ENCODE data around the gene HNMT.

GRCh38 chr2:137981112-137981656, 16.9 kb downstream of the HNMT start:
- TF ChIP-seq CTCF (IDR thresholded peaks at IDR 0.05; ENCODE audit: poor library complexity, severe bottlenecking) (no peak), RAD21 (conservative IDR thresholded peaks at IDR 0.05) (no peak), POLR2AphosphoS5 (IDR thresholded peaks at IDR 0.05) (no peak)
